Stimulated activated CD4-positive, alpha-beta T cell treated with anti-CD3 and anti-CD28 coated beads, Interleukin-4, amount 100 ng/mL, for 1 hour (primary cell): ENCODE results near the gene CACNA2D2.

Experiments
- DNase-seq: peaks from one replicate; pipeline ENCODE4 v3.0.0-alpha.2; 2020

CACNA2D2 gene

GRCh38 chr3:50503504-50504342, at the start of gene CACNA2D2:
Gene CACNA2D2 (minus strand): TSS chr3:50503634. CDS start chr3:50503423, 211 bp downstream.
- DNase-seq, result peak; percentile 54

- DNase-seq, result no peak
Observed at GRCh38 chr3:50552598-50552997, 49.2 kb upstream of the CACNA2D2 start.

GRCh38 chr3:50551681-50552435, 48.4 kb upstream of the CACNA2D2 start:
- no peak for DNase-seq

- DNase-seq, result no peak
Observed at GRCh38 chr3:50551054-50551659, 47.7 kb upstream of the CACNA2D2 start.

- DNase-seq, result peak; percentile 71
Observed at GRCh38 chr3:50550079-50550736, 46.8 kb upstream of the CACNA2D2 start.

- no peak for DNase-seq
Observed at GRCh38 chr3:50549226-50549625, 45.8 kb upstream of the CACNA2D2 start.

GRCh38 chr3:50545781-50546180, 42.3 kb upstream of the CACNA2D2 start:
- no peak for DNase-seq

- DNase-seq, result peak; percentile 60
Observed at GRCh38 chr3:50542177-50543034, 39.0 kb upstream of the CACNA2D2 start.

GRCh38 chr3:50539356-50540286, 36.2 kb upstream of the CACNA2D2 start:
- no peak for DNase-seq

- no peak for DNase-seq
Observed at GRCh38 chr3:50537421-50538129, 34.1 kb upstream of the CACNA2D2 start.

GRCh38 chr3:50536471-50537180, 33.2 kb upstream of the CACNA2D2 start:
- no peak for DNase-seq

GRCh38 chr3:50534681-50535330, 31.4 kb upstream of the CACNA2D2 start:
- DNase-seq, result no peak

GRCh38 chr3:50533807-50534461, 30.5 kb upstream of the CACNA2D2 start:
- DNase-seq, result no peak

GRCh38 chr3:50533316-50533715, 29.9 kb upstream of the CACNA2D2 start:
- DNase-seq, result no peak

GRCh38 chr3:50532062-50532705, 28.8 kb upstream of the CACNA2D2 start:
- DNase-seq, result no peak

- no peak for DNase-seq
Observed at GRCh38 chr3:50531201-50531600, 27.8 kb upstream of the CACNA2D2 start.

GRCh38 chr3:50530001-50530970, 26.9 kb upstream of the CACNA2D2 start:
- no peak for DNase-seq
